ENCODE data around the gene PITPNC1. TPM values are rescaled to one million over a fixed set of nuclear protein-coding genes. Genes with fewer than 3 reads are reported as not detected.
A peak's percentile ranks its signal among the peaks of the same experiment; 100 is the strongest.

Gene PITPNC1
- total RNA-seq, 1 experiment from 2014 or later = 24.0 TPM

GRCh38 chr17:67555855-67556254, 178.8 kb downstream of the PITPNC1 start:
- in situ Hi-C loops (cut with HindIII; ENCODE audit: low sequenced_read_pairs) = no loop called here
- peak; percentile 15 for DNase-seq (ENCODE audit: low spot score)

- no peak for DNase-seq (ENCODE audit: low spot score)
- in situ Hi-C loops (cut with HindIII; ENCODE audit: low sequenced_read_pairs) = no loop called here
These were observed 180.2 kb downstream of the PITPNC1 start for GRCh38 chr17:67557052-67557845.

GRCh38 chr17:67557921-67558320, 180.8 kb downstream of the PITPNC1 start:
- DNase-seq (ENCODE audit: low spot score) = no peak
- in situ Hi-C loops (cut with HindIII; ENCODE audit: low sequenced_read_pairs) = no loop called here

- no peak for DNase-seq (ENCODE audit: low spot score)
- in situ Hi-C loops (cut with HindIII; ENCODE audit: low sequenced_read_pairs) = no loop called here
These were observed 181.8 kb downstream of the PITPNC1 start for GRCh38 chr17:67558740-67559380.

GRCh38 chr17:67559381-67559966, 182.4 kb downstream of the PITPNC1 start:
- in situ Hi-C loops (cut with HindIII; ENCODE audit: low sequenced_read_pairs) = no loop called here
- no peak for DNase-seq (ENCODE audit: low spot score)

GRCh38 chr17:67562005-67562404, 184.9 kb downstream of the PITPNC1 start:
- in situ Hi-C loops (cut with HindIII; ENCODE audit: low sequenced_read_pairs) = no loop called here
- no peak for DNase-seq (ENCODE audit: low spot score)

GRCh38 chr17:67563692-67564228, 186.7 kb downstream of the PITPNC1 start:
- DNase-seq (ENCODE audit: low spot score) = no peak
- in situ Hi-C loops (cut with HindIII; ENCODE audit: low sequenced_read_pairs) = no loop called here

- in situ Hi-C loops (cut with HindIII; ENCODE audit: low sequenced_read_pairs) = no loop called here
- no peak for DNase-seq (ENCODE audit: low spot score)
These were observed 188.0 kb downstream of the PITPNC1 start for GRCh38 chr17:67565068-67565467.

GRCh38 chr17:67566656-67567055, 189.6 kb downstream of the PITPNC1 start:
- in situ Hi-C loops (cut with HindIII; ENCODE audit: low sequenced_read_pairs) = no loop called here
- no peak for DNase-seq (ENCODE audit: low spot score)

GRCh38 chr17:67569015-67569451, 192.0 kb downstream of the PITPNC1 start:
- no peak for DNase-seq (ENCODE audit: low spot score)
- in situ Hi-C loops (cut with HindIII; ENCODE audit: low sequenced_read_pairs) = no loop called here

- in situ Hi-C loops (cut with HindIII; ENCODE audit: low sequenced_read_pairs) = no loop called here
- DNase-seq (ENCODE audit: low spot score) = no peak
These were observed 192.8 kb downstream of the PITPNC1 start for GRCh38 chr17:67569873-67570272.

- in situ Hi-C loops (cut with HindIII; ENCODE audit: low sequenced_read_pairs) = no loop called here
- no peak for DNase-seq (ENCODE audit: low spot score)
These were observed 193.7 kb downstream of the PITPNC1 start for GRCh38 chr17:67570797-67571196.

GRCh38 chr17:67571478-67571877, 194.4 kb downstream of the PITPNC1 start:
- in situ Hi-C loops (cut with HindIII; ENCODE audit: low sequenced_read_pairs) = no loop called here
- DNase-seq (ENCODE audit: low spot score) = no peak

- no peak for DNase-seq (ENCODE audit: low spot score)
- in situ Hi-C loops (cut with HindIII; ENCODE audit: low sequenced_read_pairs) = no loop called here
These were observed 197.0 kb downstream of the PITPNC1 start for GRCh38 chr17:67573987-67574657.

- in situ Hi-C loops (cut with HindIII; ENCODE audit: low sequenced_read_pairs) = no loop called here
- no peak for DNase-seq (ENCODE audit: low spot score)
These were observed 197.7 kb downstream of the PITPNC1 start for GRCh38 chr17:67574658-67575293.

- in situ Hi-C loops (cut with HindIII; ENCODE audit: low sequenced_read_pairs) = no loop called here
- DNase-seq (ENCODE audit: low spot score) = no peak
These were observed 198.2 kb downstream of the PITPNC1 start for GRCh38 chr17:67575325-67575724.

- in situ Hi-C loops (cut with HindIII; ENCODE audit: low sequenced_read_pairs) = no loop called here
- no peak for DNase-seq (ENCODE audit: low spot score)
These were observed 199.5 kb downstream of the PITPNC1 start for GRCh38 chr17:67576471-67577115.

GRCh38 chr17:67577429-67578141, 200.5 kb downstream of the PITPNC1 start:
- DNase-seq (ENCODE audit: low spot score) = no peak
- in situ Hi-C loops (cut with HindIII; ENCODE audit: low sequenced_read_pairs) = no loop called here
